ENCODE results near the gene MTMR3.

MTMR3 gene

DNA sequence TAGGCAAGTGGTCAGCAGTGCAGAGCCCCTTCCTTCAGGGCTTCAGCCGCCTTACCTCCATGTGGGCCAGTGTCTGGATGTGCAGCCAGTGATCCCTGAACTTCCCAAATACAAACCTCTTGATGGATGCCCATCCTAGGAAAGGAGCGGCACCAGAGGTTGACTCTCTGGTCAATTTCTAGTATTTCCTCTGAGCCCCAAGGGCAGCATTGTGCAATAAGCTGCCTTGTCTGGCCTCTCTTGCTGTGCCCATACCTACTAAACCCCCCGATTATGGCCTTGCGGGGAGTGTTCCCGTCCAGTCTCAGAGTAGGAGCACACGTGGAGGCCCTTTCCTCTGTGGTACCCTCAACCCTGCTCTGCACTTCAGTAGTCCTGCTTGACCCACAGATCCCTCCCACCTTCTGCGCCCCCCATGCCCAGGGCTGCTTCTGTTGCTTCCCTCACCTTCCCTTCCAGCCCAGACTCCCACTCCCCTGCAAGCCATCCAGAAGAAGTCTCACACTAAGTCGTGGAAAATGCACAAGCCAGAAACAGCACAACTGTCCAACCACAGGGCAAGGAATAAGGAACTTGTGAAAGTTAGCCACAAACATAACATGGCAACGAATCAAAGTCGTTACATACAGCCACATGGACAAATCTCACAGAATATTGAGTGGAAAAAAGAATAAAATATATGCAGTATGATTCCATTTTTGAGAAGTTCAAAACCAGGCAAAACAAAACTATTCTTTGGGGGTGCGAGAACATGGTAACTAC, 157.7 kb downstream of the MTMR3 start:
- no peak for TF ChIP-seq EZH2phosphoT487 (IDR thresholded peaks at IDR 0.05; ENCODE audit: borderline replicate concordance, low read length)
- TF ChIP-seq, protein P1, sequence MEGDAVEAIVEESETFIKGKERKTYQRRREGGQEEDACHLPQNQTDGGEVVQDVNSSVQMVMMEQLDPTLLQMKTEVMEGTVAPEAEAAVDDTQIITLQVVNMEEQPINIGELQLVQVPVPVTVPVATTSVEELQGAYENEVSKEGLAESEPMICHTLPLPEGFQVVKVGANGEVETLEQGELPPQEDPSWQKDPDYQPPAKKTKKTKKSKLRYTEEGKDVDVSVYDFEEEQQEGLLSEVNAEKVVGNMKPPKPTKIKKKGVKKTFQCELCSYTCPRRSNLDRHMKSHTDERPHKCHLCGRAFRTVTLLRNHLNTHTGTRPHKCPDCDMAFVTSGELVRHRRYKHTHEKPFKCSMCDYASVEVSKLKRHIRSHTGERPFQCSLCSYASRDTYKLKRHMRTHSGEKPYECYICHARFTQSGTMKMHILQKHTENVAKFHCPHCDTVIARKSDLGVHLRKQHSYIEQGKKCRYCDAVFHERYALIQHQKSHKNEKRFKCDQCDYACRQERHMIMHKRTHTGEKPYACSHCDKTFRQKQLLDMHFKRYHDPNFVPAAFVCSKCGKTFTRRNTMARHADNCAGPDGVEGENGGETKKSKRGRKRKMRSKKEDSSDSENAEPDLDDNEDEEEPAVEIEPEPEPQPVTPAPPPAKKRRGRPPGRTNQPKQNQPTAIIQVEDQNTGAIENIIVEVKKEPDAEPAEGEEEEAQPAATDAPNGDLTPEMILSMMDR (IDR thresholded peaks at IDR 0.05; ENCODE audit: low read depth, low read length, poor library complexity, severe bottlenecking), result no peak
- H3K4me1 ChIP-seq (ENCODE audit: control insufficient read depth, low read length), result no peaks in the 10 kb centered on the region
- H3K27ac ChIP-seq (ENCODE audit: low read depth, low read length), result no peak overlapping the region
- no peak overlapping the region for H3K4me3 ChIP-seq (ENCODE audit: low read length)
- H3K27me3 ChIP-seq (ENCODE audit: control insufficient read depth, low read length), result peaks cover 3% of the 10 kb centered on the region; the same call in 1 of the 2 replicates
- no peaks in the 10 kb centered on the region for H3K9me2 ChIP-seq (replicated peaks; ENCODE audit: control insufficient read depth, low read length)
- no peaks in the 10 kb centered on the region for H3K9me3 ChIP-seq (ENCODE audit: control insufficient read depth, insufficient read depth, low read length)
- H3K4me2 ChIP-seq (ENCODE audit: low read length), result no peak overlapping the region
- H3F3A ChIP-seq (ENCODE audit: control insufficient read depth, insufficient read depth), result no peaks in the 10 kb centered on the region
- H3K79me2 ChIP-seq (ENCODE audit: control insufficient read depth, low read length), result no peaks in the 10 kb centered on the region
- no peaks in the 10 kb centered on the region for H4K20me1 ChIP-seq (ENCODE audit: control insufficient read depth, insufficient read depth, low read depth, low read length)
- no peaks in the 10 kb centered on the region for H3K36me3 ChIP-seq (ENCODE audit: control insufficient read depth, low read length)

DNA sequence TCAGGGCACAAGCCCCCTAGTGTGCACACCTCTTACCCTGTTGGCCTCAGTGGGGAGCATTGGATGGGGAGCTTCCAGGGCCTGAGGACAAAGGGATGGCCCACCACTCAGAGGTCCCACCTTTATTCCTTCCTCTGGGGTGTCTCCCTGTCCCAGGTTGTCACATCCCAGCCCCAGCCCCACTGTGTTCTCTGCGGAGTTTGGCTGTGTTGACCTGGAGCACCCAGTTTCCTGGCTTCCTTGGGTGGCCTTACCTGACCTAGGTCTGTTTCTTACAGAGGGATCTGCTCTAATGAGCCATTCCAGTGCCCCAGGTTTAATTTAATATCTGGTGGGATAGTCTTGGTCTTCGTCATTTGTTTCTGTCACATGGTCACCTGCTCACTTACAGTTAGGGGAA, 158.5 kb downstream of the MTMR3 start:
- H3K9me3 ChIP-seq (ENCODE audit: control insufficient read depth, insufficient read depth, low read length), result no peaks in the 10 kb centered on the region
- H3K4me2 ChIP-seq (ENCODE audit: low read length), result no peak overlapping the region
- no peak overlapping the region for H3K4me3 ChIP-seq (ENCODE audit: low read length)
- H3K79me2 ChIP-seq (ENCODE audit: control insufficient read depth, low read length), result no peaks in the 10 kb centered on the region
- TF ChIP-seq, protein P1 (IDR thresholded peaks at IDR 0.05; ENCODE audit: low read depth, low read length, poor library complexity, severe bottlenecking), result no peak
- no peak for TF ChIP-seq EZH2phosphoT487 (IDR thresholded peaks at IDR 0.05; ENCODE audit: borderline replicate concordance, low read length)
- H3F3A ChIP-seq (ENCODE audit: control insufficient read depth, insufficient read depth), result no peaks in the 10 kb centered on the region
- H3K36me3 ChIP-seq (ENCODE audit: control insufficient read depth, low read length), result no peaks in the 10 kb centered on the region
- no peaks in the 10 kb centered on the region for H4K20me1 ChIP-seq (ENCODE audit: control insufficient read depth, insufficient read depth, low read depth, low read length)
- H3K27me3 ChIP-seq (ENCODE audit: control insufficient read depth, low read length), result peaks cover 3% of the 10 kb centered on the region; the same call in 1 of the 2 replicates
- H3K9me2 ChIP-seq (replicated peaks; ENCODE audit: control insufficient read depth, low read length), result no peaks in the 10 kb centered on the region
- H3K27ac ChIP-seq (ENCODE audit: low read depth, low read length), result no peak overlapping the region
- no peaks in the 10 kb centered on the region for H3K4me1 ChIP-seq (ENCODE audit: control insufficient read depth, low read length)

DNA sequence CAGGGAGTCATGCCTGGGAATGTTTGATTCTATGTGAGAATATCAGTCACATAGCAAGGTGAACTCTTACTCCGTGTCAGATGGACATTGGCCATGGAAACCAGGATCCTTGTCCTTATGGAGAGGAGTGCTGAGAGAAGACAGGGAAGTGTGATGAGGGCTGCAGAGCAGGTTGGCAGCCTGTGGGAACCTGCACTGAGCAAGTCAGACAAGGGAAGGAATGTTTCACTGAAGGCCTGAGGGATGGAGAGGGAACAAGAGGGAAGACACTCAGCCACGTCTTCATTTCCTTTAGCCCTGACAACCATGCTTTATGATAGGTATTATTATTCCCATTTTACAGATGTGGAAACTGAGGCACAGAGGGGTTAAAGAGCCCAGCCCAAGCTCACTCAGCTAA, 158.9 kb downstream of the MTMR3 start:
- Histone ChIP-seq H3K79me2 (ENCODE audit: control insufficient read depth, low read length) (no peaks in the 10 kb centered on the region), H3K27ac (ENCODE audit: low read depth, low read length) (no peak overlapping the region), H3K4me2 (ENCODE audit: low read length) (no peak overlapping the region), H4K20me1 (ENCODE audit: control insufficient read depth, insufficient read depth, low read depth, low read length) (no peaks in the 10 kb centered on the region), H3K36me3 (ENCODE audit: control insufficient read depth, low read length) (no peaks in the 10 kb centered on the region), H3K27me3 (ENCODE audit: control insufficient read depth, low read length) (peaks cover 3% of the 10 kb centered on the region; the same call in 1 of the 2 replicates), H3K9me3 (ENCODE audit: control insufficient read depth, insufficient read depth, low read length) (no peaks in the 10 kb centered on the region), H3K4me1 (ENCODE audit: control insufficient read depth, low read length) (no peaks in the 10 kb centered on the region), H3F3A (ENCODE audit: control insufficient read depth, insufficient read depth) (no peaks in the 10 kb centered on the region), H3K9me2 (replicated peaks; ENCODE audit: control insufficient read depth, low read length) (no peaks in the 10 kb centered on the region), H3K4me3 (ENCODE audit: low read length) (no peak overlapping the region)
- no peak for TF ChIP-seq EZH2phosphoT487 (IDR thresholded peaks at IDR 0.05; ENCODE audit: borderline replicate concordance, low read length)
- TF ChIP-seq, protein P1 (IDR thresholded peaks at IDR 0.05; ENCODE audit: low read depth, low read length, poor library complexity, severe bottlenecking), result no peak

Measured in DOHH2 (cell line).